Tibial nerve (tissue), 4 donors: Measurements from ENCODE around the gene ATXN2L.

Experiments
- CTCF ChIP-seq, 5 experiments: fragments of 200-600 bp in 3 of 5; fragments of 450-650 bp in 2 of 5; sonication (generic) in 3 of 5; IDR thresholded peaks; one replicate each; pipeline ENCODE4 v1.5.1; 2016 to 2019; ENCODE audit warnings: antibody characterized with exemption in 5 of 5, mild to moderate bottlenecking in 3 of 5, moderate library complexity in 2 of 5
- EP300 ChIP-seq, 2 donors: sonication (generic); formaldehyde crosslinking; IDR thresholded peaks; one replicate each; pipeline ENCODE4 v1.6.1; 2017; ENCODE audit warnings: antibody characterized with exemption in 2 of 2, mild to moderate bottlenecking in 1 of 2
- POLR2A ChIP-seq, 2 donors: fragments of 450-650 bp; IDR thresholded peaks; one replicate each; pipeline ENCODE4 v1.6.1; 2017; ENCODE audit warnings: antibody characterized with exemption in 2 of 2, mild to moderate bottlenecking in 2 of 2, moderate library complexity in 2 of 2

GRCh38 chr16:28876973-28877654, 54.3 kb downstream of the ATXN2L start:
- TF ChIP-seq POLR2A (IDR thresholded peaks at IDR 0.05) (no peak), CTCF (IDR thresholded peaks at IDR 0.05) (no peak), EP300 (IDR thresholded peaks at IDR 0.05) (no peak)
